Embryonic facial prominence (tissue), 1 donor: ENCODE data around the gene RBM34.
A peak's percentile ranks its signal among the peaks of the same experiment; 100 is the strongest.
"Not testable (repeated sequence)": the region's sequence is repeated elsewhere in the genome, so short reads cannot be mapped to it uniquely, and the experiment has no call there.

ENCODE experiments used
- DNase-seq: peaks from one replicate; pipeline ENCODE4 v3.0.0-alpha.2; 2016; ENCODE audit errors: extremely low spot score

Gene RBM34

DNA sequence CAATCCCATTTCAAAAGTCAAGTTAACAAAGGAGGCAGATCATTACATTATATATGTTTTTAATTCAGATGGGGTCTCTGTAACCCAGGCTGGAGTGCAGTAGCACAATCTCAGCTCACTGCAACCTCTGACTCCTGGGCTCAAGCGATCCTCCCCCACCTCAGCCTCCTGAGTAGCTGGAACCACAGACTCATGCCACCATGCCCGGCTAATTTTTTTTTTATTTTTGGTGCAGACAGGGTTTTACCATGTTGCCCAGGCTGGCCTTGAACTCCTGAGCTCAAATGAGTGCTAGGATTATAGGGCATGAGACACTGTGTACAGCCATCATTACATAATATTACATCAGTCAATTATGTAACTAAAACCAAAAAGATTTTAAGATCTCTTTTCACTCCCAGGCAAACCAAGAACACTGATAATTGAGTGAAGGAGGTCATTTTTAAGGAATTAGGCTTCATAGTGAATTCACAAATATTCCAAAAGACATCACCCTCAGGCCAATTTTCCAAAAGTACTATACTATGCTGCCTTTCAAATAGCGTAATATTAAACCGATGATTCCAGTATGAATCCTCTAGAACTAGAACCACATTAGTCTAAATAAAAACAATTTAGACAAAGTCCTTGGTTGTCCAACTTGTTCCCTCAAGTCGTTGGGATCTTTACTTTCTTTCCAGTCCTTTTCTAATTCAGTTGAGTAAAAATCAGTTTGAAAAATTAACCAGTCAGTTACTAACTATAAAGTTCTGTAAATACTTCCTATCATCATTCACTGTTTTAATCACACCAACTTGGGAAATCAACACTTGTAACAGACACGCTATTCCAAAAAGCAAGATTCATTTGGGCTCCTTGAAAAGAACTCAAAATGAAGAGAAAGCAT, 48.5 kb downstream of the RBM34 start:
- DNase-seq, result no peak

DNA sequence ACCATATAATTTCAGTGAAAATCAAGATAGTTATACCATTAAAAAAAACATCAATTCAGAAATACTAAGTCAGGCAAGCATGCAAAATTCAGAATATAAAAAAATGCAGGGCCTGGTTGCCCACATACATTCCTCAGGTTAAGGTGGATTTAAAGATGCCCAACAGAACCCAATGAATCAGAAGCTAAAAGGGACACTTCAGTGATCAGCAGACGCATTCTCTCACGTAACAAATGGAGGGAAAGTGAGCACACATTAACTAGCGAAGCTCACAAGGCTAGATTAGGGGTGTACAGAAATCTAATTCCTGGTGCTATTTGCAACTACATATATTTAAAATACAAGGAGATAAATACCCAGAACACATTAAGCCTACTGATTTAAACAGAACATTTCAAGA, 49.9 kb downstream of the RBM34 start:
- DNase-seq, result no peak

DNA sequence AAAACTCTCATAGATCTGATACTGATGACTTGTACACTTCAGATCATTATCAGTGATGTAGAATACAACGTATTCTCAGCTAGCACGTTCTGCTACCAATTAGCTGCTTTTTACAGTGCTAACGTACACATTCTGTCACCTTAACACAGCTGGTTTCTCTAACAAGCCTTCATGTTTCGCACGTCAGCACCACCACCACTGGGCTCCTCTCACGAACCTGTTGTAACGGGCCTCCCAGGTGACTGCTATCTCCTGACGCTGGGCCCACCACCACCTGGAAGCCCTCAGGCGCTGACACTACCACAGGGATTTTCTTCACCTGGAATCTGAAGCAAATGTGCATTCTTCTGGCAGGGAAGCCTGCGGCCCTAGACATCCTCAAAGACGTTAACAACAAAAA, 52.2 kb downstream of the RBM34 start:
- DNase-seq, result no peak

DNA sequence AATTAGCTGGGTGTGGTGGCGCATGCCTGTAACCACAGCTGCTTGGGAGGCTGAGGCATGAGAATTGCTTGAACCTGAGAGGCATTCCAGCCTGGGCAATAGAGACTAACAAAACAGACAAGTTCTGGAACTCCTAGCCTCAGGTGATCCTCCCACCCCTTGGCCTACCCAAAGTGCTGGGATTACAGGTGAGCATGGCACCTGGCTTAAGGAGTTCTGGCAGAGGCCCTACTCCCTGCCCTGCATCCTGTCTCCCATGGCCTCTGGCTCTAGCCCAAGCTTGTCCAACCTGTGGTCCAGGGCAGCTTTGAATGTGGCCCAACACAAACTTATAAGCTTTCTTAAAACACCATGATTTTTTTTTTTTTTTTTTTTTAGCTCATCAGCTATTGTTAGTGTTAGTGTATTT, 52.9 kb downstream of the RBM34 start:
- DNase-seq, result no peak

GRCh38 chr1:235107368-235108184, 53.5 kb downstream of the RBM34 start:
- DNase-seq, result no peak

DNA sequence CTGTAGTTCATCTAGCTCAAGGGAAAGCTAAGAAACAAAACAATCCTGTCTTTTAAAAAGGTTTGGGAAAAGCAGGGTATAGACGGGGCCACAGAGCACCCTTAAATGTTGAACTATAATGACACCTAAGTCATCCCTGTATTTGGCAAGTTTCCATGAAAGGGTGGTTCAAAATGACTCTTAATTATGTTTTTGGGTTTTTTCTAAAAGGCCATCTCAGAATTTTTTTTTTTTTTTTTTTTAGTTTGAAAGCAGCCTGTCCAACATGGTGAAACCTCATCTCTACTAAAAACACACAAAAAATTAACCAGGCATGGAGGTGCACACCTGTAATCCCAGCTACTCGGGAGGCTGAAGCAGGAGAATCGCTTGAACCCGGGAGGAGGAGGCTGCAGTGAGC, 54.6 kb downstream of the RBM34 start:
- no peak for DNase-seq

GRCh38 chr1:235105051-235106043, 55.7 kb downstream of the RBM34 start:
- no peak for DNase-seq

- no peak for DNase-seq
Measured at GRCh38 chr1:235102993-235103411, 58.0 kb downstream of the RBM34 start.

GRCh38 chr1:235102259-235102582, 58.8 kb downstream of the RBM34 start:
- DNase-seq, result no peak

GRCh38 chr1:235101558-235102258, 59.3 kb downstream of the RBM34 start:
- DNase-seq, result no peak

- no peak for DNase-seq
Measured at GRCh38 chr1:235100194-235100772, 60.8 kb downstream of the RBM34 start.

DNA sequence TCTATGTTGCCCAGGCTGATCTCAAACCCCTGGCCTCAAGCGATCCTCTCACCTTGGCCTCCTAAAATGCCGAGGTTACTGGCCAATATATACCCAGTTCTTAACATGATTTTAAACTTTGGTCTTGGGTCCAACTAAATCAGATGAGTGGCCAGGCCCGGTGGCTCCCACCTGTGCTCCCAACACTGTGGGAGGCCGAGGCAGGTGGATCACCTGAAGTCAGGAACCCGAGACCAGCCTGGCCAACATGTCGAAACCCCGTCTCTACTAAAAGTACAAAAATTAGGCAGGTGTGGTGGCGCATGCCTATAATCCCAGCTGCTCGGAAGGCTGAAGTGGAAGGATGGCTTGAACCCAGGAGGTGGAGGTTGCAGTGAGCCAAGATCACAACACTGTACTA, 62.1 kb downstream of the RBM34 start:
- DNase-seq, result no peak

DNA sequence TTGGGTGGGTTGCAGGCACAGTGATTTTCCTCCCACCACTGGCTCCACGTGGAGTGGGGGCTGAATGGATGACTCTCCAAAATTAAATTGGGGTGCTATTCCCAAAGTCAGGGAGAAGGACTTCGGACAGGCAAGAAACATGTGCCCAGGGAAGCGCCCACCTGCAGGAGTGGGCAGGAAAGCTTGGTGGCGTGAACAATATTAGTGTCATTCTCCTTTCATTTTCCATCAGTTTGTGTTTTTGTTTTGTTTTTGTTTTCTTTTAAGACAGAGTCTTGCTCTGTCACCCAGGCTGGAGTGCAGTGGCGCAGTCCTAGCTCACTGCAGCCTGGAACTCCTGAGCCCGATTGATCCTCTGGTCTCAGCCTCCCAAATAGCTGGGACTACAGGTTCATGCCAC, 62.5 kb downstream of the RBM34 start:
- no peak for DNase-seq

- not testable (repeated sequence) for DNase-seq
Measured at GRCh38 chr1:235097501-235097900, 63.5 kb downstream of the RBM34 start.

- DNase-seq, result no peak
Measured at GRCh38 chr1:235095938-235096562, 65.0 kb downstream of the RBM34 start.

GRCh38 chr1:235093696-235094592, 67.1 kb downstream of the RBM34 start:
- DNase-seq, result peak; percentile 68

- peak; percentile 47 for DNase-seq
Measured at GRCh38 chr1:235093013-235093695, 67.9 kb downstream of the RBM34 start.

DNA sequence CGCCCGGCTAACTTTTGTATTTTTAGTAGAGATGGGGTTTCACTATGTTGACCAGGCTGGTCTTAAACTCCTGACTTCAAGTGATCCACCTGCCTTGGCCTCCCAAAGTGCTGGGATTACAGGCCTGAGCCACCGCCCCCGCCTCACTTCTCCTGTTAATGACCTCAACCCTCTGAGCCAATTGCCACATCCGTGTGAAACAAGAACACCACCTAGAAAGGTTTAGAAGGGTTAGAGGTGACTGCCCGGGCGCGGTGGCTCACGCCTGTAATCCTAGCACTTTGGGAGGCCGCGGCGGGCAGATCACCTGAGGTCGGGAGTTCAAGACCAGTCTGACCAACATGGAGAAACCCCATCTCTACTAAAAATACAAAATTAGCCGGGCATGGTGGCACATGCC, 68.6 kb downstream of the RBM34 start:
- not testable (repeated sequence) for DNase-seq

- DNase-seq, result not testable (repeated sequence)
Measured at GRCh38 chr1:235092045-235092406, 69.0 kb downstream of the RBM34 start.
